Parathyroid adenoma (tissue), 2 donors: ENCODE results near the gene ARHGEF25.

Source experiments
- H2AFZ ChIP-seq: fragments of 300-600 bp; sonication (generic); one replicate; pipeline ENCODE4 v1.7.0; 2017; ENCODE audit warnings: antibody characterized with exemption, mild to moderate bottlenecking
- H3K27ac ChIP-seq: fragments of 300-600 bp; sonication (generic); one replicate; pipeline ENCODE4 v1.7.0; 2017
- H3K27me3 ChIP-seq: fragments of 300-600 bp; sonication (generic); one replicate; pipeline ENCODE4 v1.7.0; 2017; ENCODE audit warnings: low read length; ENCODE audit not compliant: control insufficient read depth, insufficient read depth
- H3K36me3 ChIP-seq: fragments of 300-600 bp; sonication (generic); one replicate; pipeline ENCODE4 v1.7.0; 2017; ENCODE audit warnings: low read length; ENCODE audit not compliant: control insufficient read depth, insufficient read depth
- H3K4me1 ChIP-seq: fragments of 300-600 bp; sonication (generic); one replicate; pipeline ENCODE4 v1.7.0; 2017; ENCODE audit warnings: control low read depth
- H3K4me2 ChIP-seq: fragments of 300-600 bp; sonication (generic); one replicate; pipeline ENCODE4 v1.7.0; 2017; ENCODE audit warnings: low read length
- H3K4me3 ChIP-seq: fragments of 300-600 bp; sonication (generic); one replicate; pipeline ENCODE4 v1.7.0; 2017; ENCODE audit warnings: low read depth, low read length
- H3K79me2 ChIP-seq: fragments of 300-600 bp; sonication (generic); one replicate; pipeline ENCODE4 v1.7.0; 2017; ENCODE audit warnings: control low read depth
- H3K9ac ChIP-seq: fragments of 300-600 bp; sonication (generic); one replicate; pipeline ENCODE4 v1.7.0; 2017; ENCODE audit warnings: mild to moderate bottlenecking
- H3K9me3 ChIP-seq: fragments of 300-600 bp; sonication (generic); one replicate; pipeline ENCODE4 v1.7.0; 2017; ENCODE audit warnings: low read length; ENCODE audit not compliant: control insufficient read depth
- CTCF ChIP-seq: fragments of 300-600 bp; sonication (generic); IDR thresholded peaks from one replicate; pipeline ENCODE4 v1.7.0; 2017; ENCODE audit warnings: antibody characterized with exemption, mild to moderate bottlenecking
- donor health status: primary hyperparathyroidism.

The ARHGEF25 gene

DNA sequence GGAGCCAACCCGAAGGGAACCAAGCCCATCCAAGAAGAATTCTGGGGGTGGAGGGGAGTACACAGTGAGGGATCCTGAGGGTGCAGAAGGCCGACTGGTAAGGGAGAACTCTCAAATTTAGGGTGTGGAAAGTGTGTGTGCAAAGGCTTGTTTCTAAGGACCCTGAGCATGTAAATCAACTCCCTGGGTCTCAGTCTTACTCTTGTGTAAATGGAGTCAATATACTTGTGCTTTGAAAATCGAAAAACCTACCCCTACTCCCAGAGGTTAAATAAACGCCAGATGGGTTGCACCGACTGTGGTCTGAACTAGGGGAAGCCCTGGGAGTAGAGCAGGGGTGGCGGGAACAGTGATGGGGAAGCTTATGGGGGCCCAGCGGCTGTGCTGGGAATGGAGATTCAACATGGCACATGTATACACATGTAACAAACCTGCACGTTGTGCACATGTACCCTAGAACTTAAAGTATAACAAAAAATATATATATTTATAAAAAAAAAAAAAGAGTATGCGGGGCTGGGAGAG is 15.7 kb downstream of the ARHGEF25 start:
- H3K36me3 ChIP-seq = no peaks in the 10 kb centered on the region
- peaks cover 9% of the 10 kb centered on the region for H3K27me3 ChIP-seq
- H3K4me2 ChIP-seq = no peak overlapping the region

DNA sequence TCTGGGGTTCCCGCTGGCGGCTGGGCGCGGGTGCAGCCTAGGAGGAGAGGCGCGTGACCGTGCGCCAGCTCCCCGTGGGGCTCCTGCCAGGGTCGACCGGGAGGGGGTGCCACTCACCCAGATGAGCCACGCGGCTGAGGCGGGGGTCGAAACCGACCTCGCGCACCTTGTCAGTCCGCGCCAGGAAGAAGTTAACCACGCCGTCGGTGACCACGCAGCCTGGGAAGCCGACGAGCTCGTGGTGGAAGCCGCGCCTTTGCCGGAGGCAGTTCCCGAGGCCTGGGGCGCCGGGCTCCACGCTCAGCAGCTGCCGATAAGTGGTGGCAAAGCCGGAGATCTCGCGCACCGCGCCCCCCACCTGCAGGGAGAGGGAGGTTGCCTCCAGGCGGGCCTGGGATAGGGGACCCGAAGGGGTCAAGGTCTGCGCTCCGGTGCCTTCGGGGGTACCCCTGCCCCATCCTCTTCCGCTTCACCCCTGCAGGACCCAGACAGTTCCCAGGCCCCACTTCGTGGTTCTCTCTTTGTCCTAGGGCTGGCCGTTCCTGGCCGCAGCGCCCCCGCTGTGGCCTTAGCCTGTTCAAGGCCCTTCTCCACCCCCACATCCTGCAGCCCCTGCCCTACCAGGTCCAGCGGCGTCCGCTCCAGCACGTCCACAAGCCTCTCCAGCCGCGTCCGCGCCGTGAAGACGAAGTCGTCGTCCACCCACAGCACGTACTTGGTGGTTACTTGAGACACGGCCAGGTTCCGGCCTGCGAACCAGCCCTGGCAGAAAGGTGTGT is 16.5 kb downstream of the ARHGEF25 start:
- Histone ChIP-seq H3K27me3 (peaks cover 9% of the 10 kb centered on the region), H3K79me2 (no peaks in the 10 kb centered on the region), H3K9me3 (no peaks in the 10 kb centered on the region)

More for the DNA sequence above, 15.7 kb downstream of the ARHGEF25 start:
- no peak for TF ChIP-seq CTCF
- Histone ChIP-seq H3K79me2 (no peaks in the 10 kb centered on the region), H3K4me1 (no peaks in the 10 kb centered on the region), H2AFZ (no peak overlapping the region), H3K4me3 (no peak overlapping the region), H3K27ac (no peak overlapping the region), H3K9ac (no peak overlapping the region), H3K9me3 (no peaks in the 10 kb centered on the region)

DNA sequence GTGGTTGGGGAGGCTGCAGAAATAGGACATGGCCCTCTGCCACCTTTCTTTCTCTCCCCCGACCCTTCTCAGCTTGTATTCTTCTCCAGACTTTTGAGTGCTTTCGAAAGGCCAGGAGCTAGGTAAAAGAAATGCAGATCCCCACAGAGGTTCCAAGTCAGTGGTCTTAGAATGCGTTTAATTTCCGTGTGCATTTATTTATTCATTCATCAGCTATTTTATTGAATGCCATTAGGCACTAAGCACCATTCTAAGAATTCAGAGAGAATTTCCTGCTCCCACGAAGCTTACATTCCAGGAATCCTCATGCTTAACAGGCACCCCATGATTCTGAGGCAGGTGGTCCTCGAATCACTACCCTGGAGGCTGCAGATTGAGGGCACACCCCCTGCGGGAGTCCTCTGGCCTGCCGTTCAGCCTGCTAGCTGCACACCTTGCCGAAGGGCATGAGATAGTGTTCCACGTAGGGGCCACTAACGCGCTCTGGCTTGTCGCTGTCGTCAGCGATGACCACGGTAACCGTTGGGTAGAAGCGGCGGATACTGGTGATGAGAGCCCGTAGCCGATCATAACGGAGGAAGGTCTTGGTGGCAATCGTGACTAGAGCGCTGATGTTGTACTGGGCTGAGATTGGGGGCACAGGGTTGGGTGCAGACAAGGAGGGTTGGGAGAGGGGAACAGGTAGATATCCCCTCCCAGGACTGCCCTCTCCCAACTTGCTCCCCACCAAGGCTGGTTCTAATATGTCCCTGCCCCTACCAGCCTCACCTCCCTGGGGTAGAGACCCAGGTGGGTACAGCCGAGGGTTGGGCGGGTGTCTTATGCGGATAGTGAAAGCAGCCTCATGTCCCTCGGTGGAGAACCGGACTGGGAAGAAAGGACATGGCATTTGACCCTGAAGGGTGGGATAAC is 17.3 kb downstream of the ARHGEF25 start:
- Histone ChIP-seq H3K27ac (no peak overlapping the region), H3K27me3 (peaks cover 9% of the 10 kb centered on the region), H3K4me3 (no peak overlapping the region), H3K36me3 (no peaks in the 10 kb centered on the region), H3K79me2 (no peaks in the 10 kb centered on the region), H2AFZ (peak overlapping the region; percentile 61), H3K4me1 (no peaks in the 10 kb centered on the region), H3K4me2 (no peak overlapping the region), H3K9me3 (no peaks in the 10 kb centered on the region), H3K9ac (no peak overlapping the region)
- TF ChIP-seq CTCF = no peak

More for the DNA sequence above, 16.5 kb downstream of the ARHGEF25 start:
- no peaks in the 10 kb centered on the region for H3K4me1 ChIP-seq
- no peak overlapping the region for H3K9ac ChIP-seq
- H3K4me3 ChIP-seq = no peak overlapping the region
- H3K4me2 ChIP-seq = peak overlapping the region; percentile 26
- no peaks in the 10 kb centered on the region for H3K36me3 ChIP-seq
- no peak overlapping the region for H3K27ac ChIP-seq
- TF ChIP-seq CTCF = no peak
- H2AFZ ChIP-seq = peak overlapping the region; percentile 61

GRCh38 chr12:57629897-57630471 is 18.7 kb downstream of the ARHGEF25 start:
- Histone ChIP-seq H3K27me3 (peaks cover 9% of the 10 kb centered on the region), H3K9me3 (no peaks in the 10 kb centered on the region), H3K36me3 (no peaks in the 10 kb centered on the region), H3K79me2 (no peaks in the 10 kb centered on the region), H2AFZ (no peak overlapping the region), H3K9ac (no peak overlapping the region), H3K27ac (no peak overlapping the region), H3K4me1 (no peaks in the 10 kb centered on the region), H3K4me3 (no peak overlapping the region), H3K4me2 (no peak overlapping the region)
- no peak for TF ChIP-seq CTCF
